ENCODE results near the gene SCN10A. TPM values are rescaled to one million over a fixed set of nuclear protein-coding genes. Genes with fewer than 3 reads are reported as not detected.
A peak's percentile ranks its signal among the peaks of the same experiment; 100 is the strongest.

The SCN10A gene
- total RNA-seq, 4 donors from 2014 or later: not detected

DNA sequence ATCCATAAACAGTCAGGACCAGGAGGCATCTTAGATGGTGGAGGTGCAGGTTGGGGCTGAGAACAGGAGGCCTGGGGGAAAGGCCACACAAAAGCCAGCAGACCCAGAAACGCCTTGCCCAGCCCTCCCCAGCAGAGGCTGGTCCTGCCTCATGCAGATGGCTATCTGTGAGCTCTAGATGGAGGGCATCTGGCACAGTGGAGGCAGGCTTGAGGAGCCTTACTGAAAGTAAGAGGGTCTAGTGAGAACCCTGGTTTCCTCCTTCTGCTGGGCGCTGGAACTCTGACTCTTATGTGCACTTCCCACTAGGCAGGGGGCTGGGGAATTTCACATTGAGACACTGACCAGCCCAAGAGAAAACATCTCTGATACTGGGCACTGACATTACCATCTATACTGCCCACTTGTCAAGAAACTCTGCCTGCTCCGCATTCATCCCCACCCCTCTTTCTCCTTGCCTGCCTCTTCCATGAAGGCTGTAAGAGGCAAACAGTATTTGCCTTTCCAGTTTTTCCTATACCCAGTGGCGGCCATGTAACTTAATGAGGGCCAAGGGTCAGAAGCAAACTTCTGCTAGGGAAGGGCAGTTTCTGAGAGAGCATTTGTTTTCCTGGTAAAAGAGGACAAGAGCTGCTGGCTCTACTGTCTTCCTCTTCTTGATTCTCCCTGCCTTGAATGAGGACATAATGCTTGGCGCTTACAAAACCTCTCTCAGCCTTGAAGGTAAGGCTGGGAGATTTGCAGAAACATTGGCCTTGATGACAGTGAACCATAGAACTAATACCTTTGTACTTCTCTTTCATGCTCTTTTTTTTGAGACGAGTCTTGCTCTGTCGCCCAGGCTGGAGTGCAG is 162.1 kb downstream of the SCN10A start:
- Histone ChIP-seq H3K27me3 (peaks cover 0 to 96% (median under 1%) of the 10 kb centered on the region in 4 donors), H3K4me3 (no peak overlapping the region), H3K36me3 (no peaks in the 10 kb centered on the region), H3K4me1 (peaks cover 6 to 20% (median 11%) of the 10 kb centered on the region in 3 donors), H3K27ac (no peak overlapping the region), H3K9me3 (no peaks in the 10 kb centered on the region)
- intact Hi-C loops (cut with DNase I): loop anchor here (5.0 kb wide), 1 partner anchor 132 kb away; no protein-coding TSS in a partner anchor
- TF ChIP-seq, protein P1, sequence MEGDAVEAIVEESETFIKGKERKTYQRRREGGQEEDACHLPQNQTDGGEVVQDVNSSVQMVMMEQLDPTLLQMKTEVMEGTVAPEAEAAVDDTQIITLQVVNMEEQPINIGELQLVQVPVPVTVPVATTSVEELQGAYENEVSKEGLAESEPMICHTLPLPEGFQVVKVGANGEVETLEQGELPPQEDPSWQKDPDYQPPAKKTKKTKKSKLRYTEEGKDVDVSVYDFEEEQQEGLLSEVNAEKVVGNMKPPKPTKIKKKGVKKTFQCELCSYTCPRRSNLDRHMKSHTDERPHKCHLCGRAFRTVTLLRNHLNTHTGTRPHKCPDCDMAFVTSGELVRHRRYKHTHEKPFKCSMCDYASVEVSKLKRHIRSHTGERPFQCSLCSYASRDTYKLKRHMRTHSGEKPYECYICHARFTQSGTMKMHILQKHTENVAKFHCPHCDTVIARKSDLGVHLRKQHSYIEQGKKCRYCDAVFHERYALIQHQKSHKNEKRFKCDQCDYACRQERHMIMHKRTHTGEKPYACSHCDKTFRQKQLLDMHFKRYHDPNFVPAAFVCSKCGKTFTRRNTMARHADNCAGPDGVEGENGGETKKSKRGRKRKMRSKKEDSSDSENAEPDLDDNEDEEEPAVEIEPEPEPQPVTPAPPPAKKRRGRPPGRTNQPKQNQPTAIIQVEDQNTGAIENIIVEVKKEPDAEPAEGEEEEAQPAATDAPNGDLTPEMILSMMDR (IDR thresholded peaks at IDR 0.05): no peak
- no peak for TF ChIP-seq POLR2A (IDR thresholded peaks at IDR 0.05)
- WGBS, 2 donors: 78 to 90% methylated on average over 6 to 7 of the region's 7 CpGs
- no peak for DNase-seq

DNA sequence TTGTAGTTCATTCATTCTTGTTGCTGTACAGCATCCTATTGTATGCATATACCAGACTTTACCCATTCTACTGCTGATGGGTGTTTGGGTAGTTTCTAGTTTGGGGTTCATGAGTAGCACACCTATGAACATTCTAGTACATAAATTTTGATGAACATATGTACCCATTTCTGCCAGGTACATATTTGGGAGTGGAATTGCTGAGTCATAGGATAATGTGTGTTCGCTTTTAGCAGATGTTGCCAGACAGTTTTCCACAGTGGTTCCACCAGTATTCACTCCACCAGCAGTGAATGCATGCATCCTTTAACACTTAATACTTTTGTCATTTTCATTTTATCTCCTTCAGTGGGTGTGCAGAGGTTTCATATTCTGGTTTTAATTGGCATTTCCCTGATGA is 163.1 kb downstream of the SCN10A start:
- WGBS, 2 donors: 47 to 67% methylated on average over 1 of the region's 1 CpG
- H3K9me3 ChIP-seq: no peaks in the 10 kb centered on the region
- peaks cover 0 to 96% (median 3%) of the 10 kb centered on the region in 4 donors for H3K27me3 ChIP-seq
- no peak overlapping the region for H3K4me3 ChIP-seq
- H3K36me3 ChIP-seq: no peaks in the 10 kb centered on the region
- H3K4me1 ChIP-seq: peaks cover 10 to 25% (median 11%) of the 10 kb centered on the region in 3 donors
- no peak overlapping the region for H3K27ac ChIP-seq
- DNase-seq: no peak
- intact Hi-C loops (cut with DNase I): loop anchor here (5.0 kb wide), 1 partner anchor 131 kb away; no protein-coding TSS in a partner anchor
- TF ChIP-seq POLR2A (IDR thresholded peaks at IDR 0.05): no peak
- TF ChIP-seq, protein P1 (IDR thresholded peaks at IDR 0.05): no peak

DNA sequence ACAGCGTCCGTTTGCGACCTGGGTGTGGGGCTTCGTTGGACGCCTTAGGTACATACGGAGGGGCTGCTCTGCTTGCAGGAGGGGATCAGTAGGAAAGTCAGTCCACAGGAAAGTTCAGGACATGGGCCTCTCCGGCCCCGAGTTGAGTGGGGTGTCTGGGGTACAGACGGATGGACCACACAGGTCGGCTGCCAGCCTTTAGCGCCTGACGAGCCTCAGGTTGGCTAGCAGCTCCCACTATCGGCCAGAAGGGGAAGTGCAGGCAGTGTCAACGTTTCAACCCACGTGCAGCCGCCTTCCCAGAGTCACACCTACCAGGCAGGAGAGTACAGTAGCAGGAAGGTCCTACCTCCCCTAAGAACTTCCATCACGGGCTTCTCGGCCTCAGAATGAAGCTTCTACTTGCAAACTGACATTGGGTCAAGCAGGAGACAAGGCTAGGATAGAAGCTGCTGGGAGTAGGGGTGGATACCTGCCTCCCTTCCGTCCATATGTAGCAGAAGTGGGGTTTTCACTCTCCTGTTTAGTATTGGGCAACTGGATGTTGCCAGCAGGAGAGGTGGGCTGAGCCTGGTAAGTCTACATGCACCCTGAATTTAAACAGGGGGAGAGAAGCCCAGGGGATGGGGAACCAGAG is 164.7 kb downstream of the SCN10A start:
- Histone ChIP-seq H3K4me1 (peaks cover 10 to 25% (median 11%) of the 10 kb centered on the region in 3 donors), H3K9me3 (no peaks in the 10 kb centered on the region), H3K4me3 (peak overlapping the region in 1 of 4 donors; percentile 29), H3K27me3 (peaks cover 0 to 96% (median 6%) of the 10 kb centered on the region in 4 donors), H3K36me3 (no peaks in the 10 kb centered on the region), H3K27ac (no peak overlapping the region)
- intact Hi-C loops (cut with DNase I): loop anchor here (5.0 kb wide), 1 partner anchor 129 kb away; no protein-coding TSS in a partner anchor
- WGBS, 2 donors: 11 to 22% methylated on average over 11 to 16 of the region's 19 CpGs
- TF ChIP-seq, protein P1 (IDR thresholded peaks at IDR 0.05): peak; percentile 75 to 96 (median 87)
- TF ChIP-seq POLR2A (IDR thresholded peaks at IDR 0.05): no peak
- DNase-seq: no peak

DNA sequence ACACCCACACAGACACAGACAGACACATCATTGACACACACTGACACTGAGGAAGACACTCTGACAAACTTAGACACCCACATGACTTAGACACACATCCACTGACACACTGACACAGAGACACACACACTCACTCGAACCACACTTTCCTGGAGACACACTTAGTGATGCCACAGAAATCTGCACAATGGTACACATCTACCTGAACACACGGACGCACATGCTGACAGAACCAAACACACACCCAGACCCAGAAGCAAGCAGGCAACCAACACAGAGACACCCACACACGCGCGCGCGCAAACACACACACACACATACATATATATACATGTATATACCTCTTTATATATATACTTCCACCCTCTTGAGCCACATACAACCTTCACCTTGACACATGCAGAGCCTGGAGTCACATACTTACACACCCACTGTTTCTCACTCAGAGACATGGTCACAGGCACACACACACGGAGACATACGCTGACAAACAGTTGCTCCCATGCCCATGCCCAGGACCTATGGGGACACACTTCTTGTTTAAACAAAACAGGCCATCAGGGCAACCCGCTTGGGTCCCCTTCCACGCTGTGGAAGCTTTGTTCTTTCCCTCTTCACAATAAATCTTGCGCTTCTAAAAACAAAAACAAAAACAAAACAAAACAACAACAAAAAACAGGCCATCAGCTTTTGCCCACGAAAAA is 165.6 kb downstream of the SCN10A start:
- Histone ChIP-seq H3K9me3 (no peaks in the 10 kb centered on the region), H3K36me3 (no peaks in the 10 kb centered on the region), H3K4me1 (peaks cover 10 to 25% (median 11%) of the 10 kb centered on the region in 3 donors), H3K27ac (no peak overlapping the region), H3K27me3 (peaks cover 0 to 96% (median 6%) of the 10 kb centered on the region in 4 donors), H3K4me3 (no peak overlapping the region)
- WGBS, 2 donors: 67 to 74% methylated on average over 11 to 13 of the region's 14 CpGs
- no peak for DNase-seq
- no peak for TF ChIP-seq POLR2A (IDR thresholded peaks at IDR 0.05)
- intact Hi-C loops (cut with DNase I): loop anchor here (5.0 kb wide), 1 partner anchor 128 kb away; no protein-coding TSS in a partner anchor

DNA sequence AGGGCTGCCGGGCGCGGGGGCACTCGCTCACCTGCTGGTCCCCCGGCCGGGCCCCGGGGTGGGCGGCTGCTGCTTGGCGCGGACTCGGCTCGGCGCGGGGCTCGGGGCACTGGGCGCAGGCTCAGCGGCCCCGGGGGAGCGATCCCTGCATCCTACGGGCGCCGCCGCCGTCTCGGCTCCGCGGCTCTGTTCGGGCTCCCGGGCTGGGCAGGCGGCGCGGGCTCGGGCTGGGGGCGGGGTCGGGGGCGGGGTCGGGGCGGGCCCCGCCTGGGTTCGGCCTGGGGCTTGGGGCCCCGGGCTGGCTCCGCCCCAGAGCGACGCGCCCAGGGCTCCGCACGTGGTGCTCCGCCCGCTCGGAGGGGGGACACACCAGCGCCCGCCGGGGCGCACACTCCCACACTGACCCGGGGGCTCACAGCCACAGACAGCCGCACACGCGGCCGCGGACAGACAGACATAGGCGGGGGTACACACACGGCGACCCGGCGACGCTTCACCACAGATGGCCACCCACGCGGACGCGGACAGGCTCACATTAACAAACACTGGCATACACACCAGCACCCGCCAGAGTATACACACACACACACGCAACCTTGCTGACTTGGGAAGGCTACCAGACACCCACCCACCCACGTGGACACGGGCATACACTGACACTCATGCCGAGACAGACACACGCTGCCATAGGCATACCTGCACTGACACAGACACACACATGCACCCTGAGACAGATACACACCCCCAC is 166.3 kb downstream of the SCN10A start, which contains the start of gene SCN5A:
Gene SCN5A, minus strand, starts transcription at position 188 of the 748 bp plus-strand sequence. CDS start 16,380 bp downstream, outside the sequence.
- no peak for DNase-seq
- Histone ChIP-seq H3K4me3 (peak within 1 kb of the TSS; percentile 35 to 72 (median 50)), H3K9me3 (no peaks in the 10 kb centered on the region), H3K4me1 (peaks cover 10 to 25% (median 11%) of the 10 kb centered on the region in 3 donors), H3K27ac (no peak within 1 kb of the TSS), H3K27me3 (peaks cover 0 to 96% (median 6%) of the 10 kb centered on the region in 4 donors), H3K36me3 (no peaks in the 10 kb centered on the region)
- WGBS, 2 donors: 0% methylated on average over 13 of the region's 76 CpGs; no CpG with 5 or more reads in 1 of the 2 donors
- TF ChIP-seq, protein P1 (IDR thresholded peaks at IDR 0.05): no peak
- TF ChIP-seq POLR2A (IDR thresholded peaks at IDR 0.05): no peak
- intact Hi-C loops (cut with DNase I): loop anchor here (5.0 kb wide), 1 partner anchor 127 kb away; no protein-coding TSS in a partner anchor

Measured in esophagus squamous epithelium (tissue), 5 donors.